ENCODE results near the gene TBCCD1.

TBCCD1 gene

GRCh38 chr3:186526256-186526606, 40.9 kb downstream of the TBCCD1 start:
- Histone ChIP-seq H3K4me3 (ENCODE audit: extremely low read depth, insufficient read depth, low read length, poor library complexity, severe bottlenecking) (no peak overlapping the region), H3K36me3 (ENCODE audit: control insufficient read depth, insufficient read depth, low read length) (no peaks in the 10 kb centered on the region), H3K27ac (ENCODE audit: low read depth, low read length, severe bottlenecking) (no peak overlapping the region), H3K9me3 (ENCODE audit: control insufficient read depth, low read length) (no peaks in the 10 kb centered on the region), H3K4me1 (ENCODE audit: control insufficient read depth, insufficient read depth, low read length, poor library complexity, severe bottlenecking) (no peaks in the 10 kb centered on the region)
- WGBS, 2 experiments (ENCODE audit: insufficient coverage in 2 of 2): 91 to 97% methylated on average over 4 to 5 of the region's 6 CpGs

GRCh38 chr3:186525369-186526255, 41.5 kb downstream of the TBCCD1 start:
- H3K4me3 ChIP-seq (ENCODE audit: extremely low read depth, insufficient read depth, low read length, poor library complexity, severe bottlenecking): no peak overlapping the region

GRCh38 chr3:186524616-186525015, 42.5 kb downstream of the TBCCD1 start:
- Histone ChIP-seq H3K36me3 (ENCODE audit: control insufficient read depth, insufficient read depth, low read length) (no peaks in the 10 kb centered on the region), H3K4me3 (ENCODE audit: extremely low read depth, insufficient read depth, low read length, poor library complexity, severe bottlenecking) (no peak overlapping the region), H3K27ac (ENCODE audit: low read depth, low read length, severe bottlenecking) (no peak overlapping the region), H3K9me3 (ENCODE audit: control insufficient read depth, low read length) (no peaks in the 10 kb centered on the region), H3K4me1 (ENCODE audit: control insufficient read depth, insufficient read depth, low read length, poor library complexity, severe bottlenecking) (no peaks in the 10 kb centered on the region)
- WGBS, 2 experiments (ENCODE audit: insufficient coverage in 2 of 2): 83 to 97% methylated on average over 5 of the region's 6 CpGs

More at GRCh38 chr3:186525369-186526255, 41.5 kb downstream of the TBCCD1 start:
- no peaks in the 10 kb centered on the region for H3K36me3 ChIP-seq (ENCODE audit: control insufficient read depth, insufficient read depth, low read length)
- no peak overlapping the region for H3K27ac ChIP-seq (ENCODE audit: low read depth, low read length, severe bottlenecking)
- H3K9me3 ChIP-seq (ENCODE audit: control insufficient read depth, low read length): no peaks in the 10 kb centered on the region
- WGBS, 2 experiments (ENCODE audit: insufficient coverage in 2 of 2): 87 to 88% methylated on average over 5 to 6 of the region's 9 CpGs
- H3K4me1 ChIP-seq (ENCODE audit: control insufficient read depth, insufficient read depth, low read length, poor library complexity, severe bottlenecking): no peaks in the 10 kb centered on the region

- H3K9me3 ChIP-seq (ENCODE audit: control insufficient read depth, low read length): no peaks in the 10 kb centered on the region
- H3K4me3 ChIP-seq (ENCODE audit: extremely low read depth, insufficient read depth, low read length, poor library complexity, severe bottlenecking): no peak overlapping the region
- no peaks in the 10 kb centered on the region for H3K36me3 ChIP-seq (ENCODE audit: control insufficient read depth, insufficient read depth, low read length)
- H3K4me1 ChIP-seq (ENCODE audit: control insufficient read depth, insufficient read depth, low read length, poor library complexity, severe bottlenecking): no peaks in the 10 kb centered on the region
- H3K27ac ChIP-seq (ENCODE audit: low read depth, low read length, severe bottlenecking): no peak overlapping the region
- 83 to 100% methylated on average over 1 to 2 of the region's 2 CpGs for WGBS, 2 experiments (ENCODE audit: insufficient coverage in 2 of 2)
Measured at GRCh38 chr3:186523434-186523833, 43.7 kb downstream of the TBCCD1 start.

GRCh38 chr3:186523022-186523421, 44.1 kb downstream of the TBCCD1 start:
- Histone ChIP-seq H3K4me1 (ENCODE audit: control insufficient read depth, insufficient read depth, low read length, poor library complexity, severe bottlenecking) (no peaks in the 10 kb centered on the region), H3K27ac (ENCODE audit: low read depth, low read length, severe bottlenecking) (no peak overlapping the region), H3K4me3 (ENCODE audit: extremely low read depth, insufficient read depth, low read length, poor library complexity, severe bottlenecking) (no peak overlapping the region), H3K36me3 (ENCODE audit: control insufficient read depth, insufficient read depth, low read length) (no peaks in the 10 kb centered on the region), H3K9me3 (ENCODE audit: control insufficient read depth, low read length) (no peaks in the 10 kb centered on the region)
- WGBS, 2 experiments (ENCODE audit: insufficient coverage in 2 of 2): 96 to 100% methylated on average over 5 of the region's 6 CpGs

- Histone ChIP-seq H3K27ac (ENCODE audit: low read depth, low read length, severe bottlenecking) (no peak overlapping the region), H3K4me1 (ENCODE audit: control insufficient read depth, insufficient read depth, low read length, poor library complexity, severe bottlenecking) (no peaks in the 10 kb centered on the region), H3K36me3 (ENCODE audit: control insufficient read depth, insufficient read depth, low read length) (no peaks in the 10 kb centered on the region), H3K9me3 (ENCODE audit: control insufficient read depth, low read length) (peaks cover 4% of the 10 kb centered on the region), H3K4me3 (ENCODE audit: extremely low read depth, insufficient read depth, low read length, poor library complexity, severe bottlenecking) (no peak overlapping the region)
- 92 to 95% methylated on average over 9 to 10 of the region's 10 CpGs for WGBS, 2 experiments (ENCODE audit: insufficient coverage in 2 of 2)
Measured at GRCh38 chr3:186520957-186521842, 45.9 kb downstream of the TBCCD1 start.

GRCh38 chr3:186520431-186520830, 46.7 kb downstream of the TBCCD1 start:
- H3K4me3 ChIP-seq (ENCODE audit: extremely low read depth, insufficient read depth, low read length, poor library complexity, severe bottlenecking): no peak overlapping the region
- 83% methylated on average over 1 of the region's 5 CpGs; no CpG with 5 or more reads in 1 of the 2 experiments for WGBS, 2 experiments (ENCODE audit: insufficient coverage in 2 of 2)
- peaks cover 4% of the 10 kb centered on the region for H3K9me3 ChIP-seq (ENCODE audit: control insufficient read depth, low read length)
- H3K36me3 ChIP-seq (ENCODE audit: control insufficient read depth, insufficient read depth, low read length): no peaks in the 10 kb centered on the region
- H3K27ac ChIP-seq (ENCODE audit: low read depth, low read length, severe bottlenecking): no peak overlapping the region
- no peaks in the 10 kb centered on the region for H3K4me1 ChIP-seq (ENCODE audit: control insufficient read depth, insufficient read depth, low read length, poor library complexity, severe bottlenecking)

- Histone ChIP-seq H3K4me1 (ENCODE audit: control insufficient read depth, insufficient read depth, low read length, poor library complexity, severe bottlenecking) (no peaks in the 10 kb centered on the region), H3K36me3 (ENCODE audit: control insufficient read depth, insufficient read depth, low read length) (no peaks in the 10 kb centered on the region), H3K4me3 (ENCODE audit: extremely low read depth, insufficient read depth, low read length, poor library complexity, severe bottlenecking) (no peak overlapping the region), H3K9me3 (ENCODE audit: control insufficient read depth, low read length) (peaks cover 4% of the 10 kb centered on the region), H3K27ac (ENCODE audit: low read depth, low read length, severe bottlenecking) (no peak overlapping the region)
- WGBS, 2 experiments (ENCODE audit: insufficient coverage in 2 of 2): 71 to 89% methylated on average over 4 to 6 of the region's 6 CpGs
Measured at GRCh38 chr3:186519021-186519658, 48.0 kb downstream of the TBCCD1 start.

GRCh38 chr3:186517218-186517617, 49.9 kb downstream of the TBCCD1 start:
- Histone ChIP-seq H3K4me1 (ENCODE audit: control insufficient read depth, insufficient read depth, low read length, poor library complexity, severe bottlenecking) (no peaks in the 10 kb centered on the region), H3K4me3 (ENCODE audit: extremely low read depth, insufficient read depth, low read length, poor library complexity, severe bottlenecking) (no peak overlapping the region), H3K9me3 (ENCODE audit: control insufficient read depth, low read length) (peaks cover 4% of the 10 kb centered on the region), H3K27ac (ENCODE audit: low read depth, low read length, severe bottlenecking) (no peak overlapping the region), H3K36me3 (ENCODE audit: control insufficient read depth, insufficient read depth, low read length) (no peaks in the 10 kb centered on the region)
- WGBS, 2 experiments (ENCODE audit: insufficient coverage in 2 of 2): 89 to 100% methylated on average over 1 to 2 of the region's 4 CpGs

GRCh38 chr3:186516646-186517045, 50.5 kb downstream of the TBCCD1 start:
- H3K9me3 ChIP-seq (ENCODE audit: control insufficient read depth, low read length): peaks cover 4% of the 10 kb centered on the region
- H3K4me1 ChIP-seq (ENCODE audit: control insufficient read depth, insufficient read depth, low read length, poor library complexity, severe bottlenecking): no peaks in the 10 kb centered on the region
- H3K36me3 ChIP-seq (ENCODE audit: control insufficient read depth, insufficient read depth, low read length): no peaks in the 10 kb centered on the region
- no peak overlapping the region for H3K27ac ChIP-seq (ENCODE audit: low read depth, low read length, severe bottlenecking)
- H3K4me3 ChIP-seq (ENCODE audit: extremely low read depth, insufficient read depth, low read length, poor library complexity, severe bottlenecking): no peak overlapping the region
- 100% methylated on average over 1 of the region's 2 CpGs for WGBS, 2 experiments (ENCODE audit: insufficient coverage in 2 of 2)
